ENCODE data around the gene TIMM8B. TPM values are rescaled to one million over a fixed set of nuclear protein-coding genes. Genes with fewer than 3 reads are reported as not detected.

The TIMM8B gene
- total and polyA plus RNA-seq, 9 of the 15 experiments (the other 6 are each of a cell fraction or from before 2014, with no cell fraction given): 95.8 to 338 (median 145) TPM

DNA sequence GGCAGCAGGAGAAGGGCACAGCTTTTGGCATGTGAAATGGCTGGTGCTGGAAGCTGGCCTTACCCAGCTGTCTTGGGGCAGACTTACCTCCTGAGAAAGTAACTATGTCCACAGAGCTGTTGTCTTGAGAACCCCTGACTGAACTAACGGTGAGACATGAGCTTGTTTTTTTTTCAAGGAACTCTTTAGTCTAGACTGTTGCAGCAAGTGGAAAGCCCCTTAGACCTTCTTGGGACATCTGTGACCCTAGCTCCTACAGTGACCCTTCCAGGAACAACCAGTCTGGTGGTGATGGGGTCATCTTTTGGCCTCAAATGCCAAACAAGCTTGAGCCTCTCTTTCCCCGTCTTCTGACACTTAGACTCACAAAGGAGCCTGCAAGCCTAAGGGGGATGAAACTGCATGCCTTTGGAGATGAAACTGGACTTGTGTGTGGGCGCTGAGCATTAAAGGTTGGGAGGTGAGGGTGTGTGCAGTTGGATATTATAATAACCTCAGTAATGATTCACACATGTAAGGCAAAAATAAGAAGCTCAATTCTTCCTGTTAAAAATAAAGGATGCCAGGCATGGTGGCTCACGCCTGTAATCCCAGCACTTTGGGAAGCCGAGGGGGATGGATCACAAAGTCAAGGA is 35.5 kb upstream of the TIMM8B start:
- TF ChIP-seq HLTF (IDR thresholded peaks at IDR 0.05) (no peak), BMI1 (IDR thresholded peaks at IDR 0.05; ENCODE audit: low read length) (no peak), SMAD2 (IDR thresholded peaks at IDR 0.05; ENCODE audit: low read depth, low read length) (no peak), SIRT6 (IDR thresholded peaks at IDR 0.05; ENCODE audit: low read depth, low read length) (no peak), RFX5 (IDR thresholded peaks at IDR 0.05; ENCODE audit: low read depth, low read length) (no peak), TCFL5 (CRISPR knock-in tag; conservative IDR thresholded peaks at IDR 0.05) (no peak), BRD4 (IDR thresholded peaks at IDR 0.05) (no peak), STAT5A (IDR thresholded peaks at IDR 0.05; ENCODE audit: borderline replicate concordance, low read length) (no peak), ZBTB8A (IDR thresholded peaks at IDR 0.05; ENCODE audit: partially characterized antibody) (no peak), CEBPB (tag; IDR thresholded peaks at IDR 0.05) (no peak), ZKSCAN8 (CRISPR knock-in tag; IDR thresholded peaks at IDR 0.05) (no peak)
- TF ChIP-seq, protein P1, sequence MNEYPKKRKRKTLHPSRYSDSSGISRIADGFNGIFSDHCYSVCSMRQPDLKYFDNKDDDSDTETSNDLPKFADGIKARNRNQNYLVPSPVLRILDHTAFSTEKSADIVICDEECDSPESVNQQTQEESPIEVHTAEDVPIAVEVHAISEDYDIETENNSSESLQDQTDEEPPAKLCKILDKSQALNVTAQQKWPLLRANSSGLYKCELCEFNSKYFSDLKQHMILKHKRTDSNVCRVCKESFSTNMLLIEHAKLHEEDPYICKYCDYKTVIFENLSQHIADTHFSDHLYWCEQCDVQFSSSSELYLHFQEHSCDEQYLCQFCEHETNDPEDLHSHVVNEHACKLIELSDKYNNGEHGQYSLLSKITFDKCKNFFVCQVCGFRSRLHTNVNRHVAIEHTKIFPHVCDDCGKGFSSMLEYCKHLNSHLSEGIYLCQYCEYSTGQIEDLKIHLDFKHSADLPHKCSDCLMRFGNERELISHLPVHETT (CRISPR knock-in tag; conservative IDR thresholded peaks at IDR 0.05 in 1 of 2, IDR thresholded peaks at IDR 0.05 in 1 of 2): no peak
- TF ChIP-seq, protein P2, sequence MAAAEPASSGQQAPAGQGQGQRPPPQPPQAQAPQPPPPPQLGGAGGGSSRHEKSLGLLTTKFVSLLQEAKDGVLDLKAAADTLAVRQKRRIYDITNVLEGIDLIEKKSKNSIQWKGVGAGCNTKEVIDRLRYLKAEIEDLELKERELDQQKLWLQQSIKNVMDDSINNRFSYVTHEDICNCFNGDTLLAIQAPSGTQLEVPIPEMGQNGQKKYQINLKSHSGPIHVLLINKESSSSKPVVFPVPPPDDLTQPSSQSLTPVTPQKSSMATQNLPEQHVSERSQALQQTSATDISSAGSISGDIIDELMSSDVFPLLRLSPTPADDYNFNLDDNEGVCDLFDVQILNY (CRISPR knock-in tag; IDR thresholded peaks at IDR 0.05): no peak
- no peak for FAIRE-seq
- in situ Hi-C loops (cut with MboI): no loop called here
- no peak overlapping the region for H3K4me2 ChIP-seq (ENCODE audit: insufficient read depth, low read length)
- no peaks in the 10 kb centered on the region for H3K9me3 ChIP-seq (replicated peaks; ENCODE audit: control insufficient read depth, insufficient read depth, low read depth, low read length)
- no peak overlapping the region for H3K4me3 ChIP-seq
- no peaks in the 10 kb centered on the region for H4K20me1 ChIP-seq (replicated peaks; ENCODE audit: control insufficient read depth, insufficient read depth, low read length)
- H3K9me1 ChIP-seq (ENCODE audit: control insufficient read depth, insufficient read depth, low read length): no peaks in the 10 kb centered on the region
- 70% methylated on average over 5 of the region's 5 CpGs for WGBS (ENCODE audit: insufficient coverage, low coverage, missing lambda C conversion rate)
- no peak for DNase-seq (ENCODE audit: extremely low read depth in 1 of 4, low spot score in 3 of 4)
- BruUV-seq (replicated peaks): no TSS peak
- no peaks in the 10 kb centered on the region for H3K4me1 ChIP-seq (replicated peaks in 1 of 2; ENCODE audit: control insufficient read depth in 2 of 2, insufficient read depth in 2 of 2, low read length in 2 of 2)
- H3K36me3 ChIP-seq (ENCODE audit: control insufficient read depth, insufficient read depth, low read length): no peaks in the 10 kb centered on the region
- no peak for ATAC-seq
- ChIA-PET POLR2A (interaction anchor here (0.7 to 1.6 kb wide), 5 partner anchors 10 to 47 kb away, joined by 3 to 7 read pairs (median 5); partner anchors contain the start of genes SDHD and TIMM8B), CTCF (ENCODE audit: low intra/inter-chr PET ratio) (no interaction called here)
- H3K27me3 ChIP-seq (ENCODE audit: control insufficient read depth in 2 of 2, insufficient read depth in 2 of 2, low read length in 2 of 2): no peaks in the 10 kb centered on the region
- no peak overlapping the region for H3K9ac ChIP-seq (ENCODE audit: insufficient read depth in 1 of 2, low read depth in 2 of 2, low read length in 2 of 2)
- intact Hi-C loops (cut with micrococcal nuclease): no loop called here
- H2AFZ ChIP-seq (ENCODE audit: low read depth, low read length): no peak overlapping the region
- no peak overlapping the region for H3K27ac ChIP-seq (ENCODE audit: extremely low read depth, low read depth, low read length)
- no peaks in the 10 kb centered on the region for H3K79me2 ChIP-seq (ENCODE audit: control insufficient read depth, insufficient read depth, low read length)
